Placental epithelial cell (primary cell): ENCODE measurements around the gene HELB. TPM values are rescaled to one million over a fixed set of nuclear protein-coding genes. Genes with fewer than 3 reads are reported as not detected.

Experiments used
- total RNA-seq: library from RNA; depleted of rRNA; stranded (reverse); fragments of >200 nt; gene quantifications from 2 replicates; pipeline ENCODE4 v1.2.3, GENCODE V29; 2012

The HELB gene
- total RNA-seq, result 2.8 and 4.7 TPM in 2 replicates

GRCh38 chr12:66301944-66302826, at the start of gene HELB:
HELB (plus strand) TSS chr12:66302493; CDS start chr12:66302604, 111 bp downstream.

Other genes with a start within 250 kb of the HELB start
- gene LLPH, start 171.7 kb upstream of the HELB start, total RNA-seq, result 2.7 and 3.5 TPM in 2 replicates
- gene TMBIM4, start 132.5 kb upstream of the HELB start, total RNA-seq, result 58.9 and 126 TPM in 2 replicates
- gene IRAK3, start 113.3 kb upstream of the HELB start, total RNA-seq, result 0.22 and 1.2 TPM in 2 replicates